Gastrocnemius medialis (tissue), 4 donors: ENCODE measurements around the gene GNAI3. TPM values are rescaled to one million over a fixed set of nuclear protein-coding genes. Genes with fewer than 3 reads are reported as not detected.

Source experiments
- ATAC-seq, 2 donors: fragments of 150-250 bp; one replicate each; pipeline ENCODE4 v1.9.1; 2016
- DNase-seq, 2 donors: peaks; one replicate each; pipeline ENCODE4 v3.0.0-alpha.2; 2019
- H3K27ac ChIP-seq, 4 donors: fragments of 200-600 bp; sonication (generic); 1 replicate in 1 of 4; 2 replicates in 3 of 4; pipeline ENCODE4 v1.5.1; 2016 to 2018; ENCODE audit warnings: mild to moderate bottlenecking in 2 of 4, moderate library complexity in 1 of 4
- H3K27me3 ChIP-seq, 3 donors: fragments of 200-600 bp; sonication (generic) in 2 of 3; 1 replicate in 1 of 3; 2 replicates in 2 of 3; pipeline versions ENCODE4 v1.5.1 to v1.6.0; 2016 to 2019; ENCODE audit warnings: mild to moderate bottlenecking in 1 of 3, moderate library complexity in 1 of 3
- H3K36me3 ChIP-seq, 2 donors: fragments of 200-600 bp; sonication (generic) in 1 of 2; one replicate each; pipeline ENCODE4 v1.5.1; 2017 to 2018
- H3K4me1 ChIP-seq, 2 donors: fragments of 200-600 bp; sonication (generic) in 1 of 2; one replicate each; pipeline ENCODE4 v1.5.1; 2016 to 2017; ENCODE audit warnings: mild to moderate bottlenecking in 2 of 2
- H3K4me3 ChIP-seq, 4 donors: fragments of 200-600 bp; sonication (generic) in 3 of 4; 1 replicate in 1 of 4; 2 replicates in 3 of 4; pipeline ENCODE4 v1.5.1; 2016 to 2019; ENCODE audit warnings: mild to moderate bottlenecking in 2 of 4
- H3K9me3 ChIP-seq, 3 donors: fragments of 200-600 bp; sonication (generic) in 2 of 3; 1 replicate in 1 of 3; 2 replicates in 2 of 3; pipeline ENCODE4 v1.5.1; 2016 to 2019
- POLR2A ChIP-seq, 2 donors: fragments of 450-650 bp; IDR thresholded peaks; one replicate each; pipeline ENCODE4 v1.6.1; 2017; ENCODE audit warnings: antibody characterized with exemption in 2 of 2, mild to moderate bottlenecking in 2 of 2, moderate library complexity in 2 of 2
- in situ Hi-C, 4 donors: fragments of 200-750 bp; cut with MboI; loops; one replicate each; pipeline versions ENCODE4 v1.15.0 to v1.8.0; 2017; ENCODE audit warnings: low sequenced_read_pairs in 4 of 4
- intact Hi-C: fragments of 100-400 bp; cut with DNase I; formaldehyde crosslinking; loops from one replicate; pipeline ENCODE4 v1.15.1; 2023; ENCODE audit warnings: low total_unique reads
- total RNA-seq, 4 donors: library from RNA; depleted of rRNA; stranded (reverse); fragments of >200 nt; gene quantifications; one replicate each; pipeline versions ENCODE4 v1.1.0 to v1.2.3, GENCODE V29; 2016
- TF ChIP-seq, protein P1 (sequence below), 5 experiments: fragments of 450-650 bp in 3 of 5; fragments of 200-600 bp in 2 of 5; sonication (generic) in 2 of 5; IDR thresholded peaks in 4 of 5; conservative IDR thresholded peaks in 1 of 5; 1 replicate in 4 of 5; 2 replicates in 1 of 5; pipeline ENCODE4 v1.5.1; 2016 to 2019; ENCODE audit warnings: antibody characterized with exemption in 5 of 5, mild to moderate bottlenecking in 3 of 5, moderate library complexity in 3 of 5

The GNAI3 gene
- total RNA-seq, 4 donors from 2014 or later, result 0.90 to 2.5 (median 1.8) TPM

DNA sequence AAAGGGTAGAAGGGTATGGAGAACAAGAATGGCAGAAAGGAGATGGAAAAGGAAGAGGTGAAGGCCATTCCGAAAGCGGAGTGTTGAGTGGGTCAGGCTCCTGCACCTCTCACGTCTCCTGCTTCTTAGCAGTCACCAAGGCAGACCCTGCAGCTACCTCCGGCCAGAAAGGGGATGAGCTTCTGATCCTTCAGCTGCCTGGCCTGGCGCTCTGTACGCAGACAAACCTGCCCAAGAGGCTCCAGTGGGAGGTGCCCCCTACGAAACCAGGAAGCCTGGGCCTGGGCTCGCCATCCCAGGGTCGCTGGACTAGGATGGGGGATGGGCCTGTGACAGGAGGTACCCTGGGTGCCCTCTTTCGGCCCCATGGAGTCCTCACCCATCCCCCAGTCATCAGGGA, 5.8 kb upstream of the GNAI3 start:
- no peak overlapping the region for H3K27ac ChIP-seq
- H3K4me1 ChIP-seq, result peaks cover 28 to 33% of the 10 kb centered on the region in 2 donors
- intact Hi-C loops (no loop called here), in situ Hi-C loops (loop anchor here (5.0 to 25.0 kb wide), 6 partner anchors 82 to 445 kb away; partner anchors contain the start of genes GSTM4 (in 3 of the 4), AHCYL1 (in 1 of the 4) and PSRC1 (in 1 of the 4))
- no peak overlapping the region for H3K4me3 ChIP-seq
- TF ChIP-seq POLR2A (IDR thresholded peaks at IDR 0.05), result no peak
- TF ChIP-seq, protein P1, sequence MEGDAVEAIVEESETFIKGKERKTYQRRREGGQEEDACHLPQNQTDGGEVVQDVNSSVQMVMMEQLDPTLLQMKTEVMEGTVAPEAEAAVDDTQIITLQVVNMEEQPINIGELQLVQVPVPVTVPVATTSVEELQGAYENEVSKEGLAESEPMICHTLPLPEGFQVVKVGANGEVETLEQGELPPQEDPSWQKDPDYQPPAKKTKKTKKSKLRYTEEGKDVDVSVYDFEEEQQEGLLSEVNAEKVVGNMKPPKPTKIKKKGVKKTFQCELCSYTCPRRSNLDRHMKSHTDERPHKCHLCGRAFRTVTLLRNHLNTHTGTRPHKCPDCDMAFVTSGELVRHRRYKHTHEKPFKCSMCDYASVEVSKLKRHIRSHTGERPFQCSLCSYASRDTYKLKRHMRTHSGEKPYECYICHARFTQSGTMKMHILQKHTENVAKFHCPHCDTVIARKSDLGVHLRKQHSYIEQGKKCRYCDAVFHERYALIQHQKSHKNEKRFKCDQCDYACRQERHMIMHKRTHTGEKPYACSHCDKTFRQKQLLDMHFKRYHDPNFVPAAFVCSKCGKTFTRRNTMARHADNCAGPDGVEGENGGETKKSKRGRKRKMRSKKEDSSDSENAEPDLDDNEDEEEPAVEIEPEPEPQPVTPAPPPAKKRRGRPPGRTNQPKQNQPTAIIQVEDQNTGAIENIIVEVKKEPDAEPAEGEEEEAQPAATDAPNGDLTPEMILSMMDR (IDR thresholded peaks at IDR 0.05 in 4 of 5, conservative IDR thresholded peaks at IDR 0.05 in 1 of 5), result no peak
- no peaks in the 10 kb centered on the region for H3K9me3 ChIP-seq
- ATAC-seq (no peak), DNase-seq (no peak)
- no peaks in the 10 kb centered on the region for H3K36me3 ChIP-seq
- H3K27me3 ChIP-seq, result no peaks in the 10 kb centered on the region

DNA sequence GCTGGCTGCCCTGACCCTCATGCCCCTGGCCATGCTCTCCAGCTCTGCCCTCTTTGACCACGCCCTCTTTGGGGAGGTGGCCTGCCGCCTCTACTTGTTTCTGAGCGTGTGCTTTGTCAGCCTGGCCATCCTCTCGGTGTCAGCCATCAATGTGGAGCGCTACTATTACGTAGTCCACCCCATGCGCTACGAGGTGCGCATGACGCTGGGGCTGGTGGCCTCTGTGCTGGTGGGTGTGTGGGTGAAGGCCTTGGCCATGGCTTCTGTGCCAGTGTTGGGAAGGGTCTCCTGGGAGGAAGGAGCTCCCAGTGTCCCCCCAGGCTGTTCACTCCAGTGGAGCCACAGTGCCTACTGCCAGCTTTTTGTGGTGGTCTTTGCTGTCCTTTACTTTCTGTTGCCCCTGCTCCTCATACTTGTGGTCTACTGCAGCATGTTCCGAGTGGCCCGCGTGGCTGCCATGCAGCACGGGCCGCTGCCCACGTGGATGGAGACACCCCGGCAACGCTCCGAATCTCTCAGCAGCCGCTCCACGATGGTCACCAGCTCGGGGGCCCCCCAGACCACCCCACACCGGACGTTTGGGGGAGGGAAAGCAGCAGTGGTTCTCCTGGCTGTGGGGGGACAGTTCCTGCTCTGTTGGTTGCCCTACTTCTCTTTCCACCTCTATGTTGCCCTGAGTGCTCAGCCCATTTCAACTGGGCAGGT, 5.0 kb upstream of the GNAI3 start:
- intact Hi-C loops, result no loop called here
- no peak for TF ChIP-seq POLR2A (IDR thresholded peaks at IDR 0.05)
- TF ChIP-seq, protein P1 (IDR thresholded peaks at IDR 0.05 in 4 of 5, conservative IDR thresholded peaks at IDR 0.05 in 1 of 5), result no peak
- H3K27me3 ChIP-seq, result no peaks in the 10 kb centered on the region
- H3K4me1 ChIP-seq, result peaks cover 26 to 34% of the 10 kb centered on the region in 2 donors
- H3K36me3 ChIP-seq, result no peaks in the 10 kb centered on the region
- DNase-seq (no peak), ATAC-seq (no peak)
- in situ Hi-C loops, result loop anchor here (5.0 to 25.0 kb wide), 6 partner anchors 81 to 444 kb away; partner anchors contain the start of genes GSTM4 (in 3 of the 4), AHCYL1 (in 1 of the 4) and PSRC1 (in 1 of the 4)
- no peak overlapping the region for H3K4me3 ChIP-seq
- no peak overlapping the region for H3K27ac ChIP-seq
- no peaks in the 10 kb centered on the region for H3K9me3 ChIP-seq

DNA sequence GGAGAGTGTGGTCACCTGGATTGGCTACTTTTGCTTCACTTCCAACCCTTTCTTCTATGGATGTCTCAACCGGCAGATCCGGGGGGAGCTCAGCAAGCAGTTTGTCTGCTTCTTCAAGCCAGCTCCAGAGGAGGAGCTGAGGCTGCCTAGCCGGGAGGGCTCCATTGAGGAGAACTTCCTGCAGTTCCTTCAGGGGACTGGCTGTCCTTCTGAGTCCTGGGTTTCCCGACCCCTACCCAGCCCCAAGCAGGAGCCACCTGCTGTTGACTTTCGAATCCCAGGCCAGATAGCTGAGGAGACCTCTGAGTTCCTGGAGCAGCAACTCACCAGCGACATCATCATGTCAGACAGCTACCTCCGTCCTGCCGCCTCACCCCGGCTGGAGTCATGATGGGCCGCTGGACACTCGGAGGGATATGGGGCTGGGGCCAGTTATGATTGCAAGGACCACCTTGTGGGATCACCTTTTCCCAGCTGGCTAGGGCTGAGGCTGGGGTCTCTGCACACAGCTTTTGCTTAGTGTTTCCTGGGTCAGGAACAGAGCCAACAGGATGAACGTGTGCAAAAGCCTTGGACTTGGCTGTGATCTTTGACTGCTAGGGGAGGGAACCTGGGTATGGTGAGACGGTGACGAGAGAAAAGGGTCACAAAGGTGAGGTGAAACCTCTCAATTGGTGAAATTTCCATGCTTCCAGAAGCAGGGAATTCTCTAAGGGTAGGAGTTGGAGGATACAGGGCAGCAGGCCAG, 4.3 kb upstream of the GNAI3 start:
- ATAC-seq (no peak), DNase-seq (no peak)
- H3K27ac ChIP-seq, result no peak overlapping the region
- TF ChIP-seq, protein P1 (IDR thresholded peaks at IDR 0.05 in 4 of 5, conservative IDR thresholded peaks at IDR 0.05 in 1 of 5), result no peak
- no peak for TF ChIP-seq POLR2A (IDR thresholded peaks at IDR 0.05)
- intact Hi-C loops, result no loop called here
- peaks cover 26 to 34% of the 10 kb centered on the region in 2 donors for H3K4me1 ChIP-seq
- in situ Hi-C loops, result loop anchor here (5.0 to 25.0 kb wide), 6 partner anchors 81 to 443 kb away; partner anchors contain the start of genes GSTM4 (in 3 of the 4), AHCYL1 (in 1 of the 4) and PSRC1 (in 1 of the 4)
- no peaks in the 10 kb centered on the region for H3K9me3 ChIP-seq
- no peak overlapping the region for H3K4me3 ChIP-seq
- no peaks in the 10 kb centered on the region for H3K36me3 ChIP-seq
- no peaks in the 10 kb centered on the region for H3K27me3 ChIP-seq

DNA sequence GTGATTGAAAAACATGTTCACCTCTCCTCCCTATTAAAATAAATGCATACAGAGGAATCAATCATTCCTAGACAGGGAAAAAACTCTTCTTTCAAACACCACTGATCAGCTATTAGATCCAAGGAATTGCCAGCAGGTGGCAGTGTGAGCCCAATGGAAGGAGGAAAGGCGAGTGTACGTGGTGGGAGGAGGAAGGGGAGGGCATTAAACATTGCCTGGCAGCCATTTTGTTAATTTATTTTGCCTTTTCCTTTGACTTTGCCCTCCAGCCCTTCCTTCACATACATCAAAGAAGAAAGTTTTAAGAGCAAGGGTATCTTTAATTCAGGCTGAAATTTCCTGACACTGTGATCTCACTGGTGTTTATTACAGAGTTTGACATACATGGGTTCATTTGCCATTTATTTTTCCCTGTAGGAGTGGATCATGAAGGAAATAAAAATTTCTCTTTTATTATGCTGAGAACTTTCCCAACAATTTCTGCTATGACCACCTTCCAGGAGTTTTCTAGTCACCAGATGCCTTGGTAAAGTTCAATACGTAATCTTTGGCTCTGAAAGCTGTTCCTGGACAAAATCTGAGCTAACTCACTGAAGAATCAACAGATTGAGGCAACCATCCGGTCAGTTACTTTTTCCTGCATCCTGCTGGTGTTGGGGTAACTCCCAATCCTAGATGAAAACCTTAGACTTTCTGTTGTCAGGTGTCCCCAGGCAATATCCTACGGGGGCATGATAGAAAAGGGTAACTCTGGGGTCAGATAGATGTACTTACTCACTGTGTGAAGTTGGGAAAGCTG, 1.9 kb upstream of the GNAI3 start:
- intact Hi-C loops (loop anchor here (1.0 to 5.0 kb wide), 3 partner anchors 74 to 227 kb away; no protein-coding TSS in a partner anchor), in situ Hi-C loops (loop anchor here (5.0 to 25.0 kb wide), 9 partner anchors 76 to 441 kb away; partner anchors contain the start of genes GSTM4 (in 3 of the 4), AHCYL1 (in 2 of the 4) and PSRC1 (in 1 of the 4))
- no peak for TF ChIP-seq POLR2A (IDR thresholded peaks at IDR 0.05)
- TF ChIP-seq, protein P1 (IDR thresholded peaks at IDR 0.05 in 4 of 5, conservative IDR thresholded peaks at IDR 0.05 in 1 of 5), result peak; percentile 82 to 87 (median 85)
- peak; percentile 77 to 83 for DNase-seq
- Histone ChIP-seq H3K4me1 (peaks cover 29 to 39% of the 10 kb centered on the region in 2 donors), H3K27ac (peak overlapping the region; percentile 91 to 99 (median 96)), H3K27me3 (no peaks in the 10 kb centered on the region), H3K36me3 (no peaks in the 10 kb centered on the region), H3K9me3 (no peaks in the 10 kb centered on the region), H3K4me3 (peak overlapping the region; percentile 31 to 98 (median 90))
- ATAC-seq, result peak; percentile 56 to 74
